Left colon (tissue), 2 donors: Measurements from ENCODE around the gene GLI3. TPM values are rescaled to one million over a fixed set of nuclear protein-coding genes. Genes with fewer than 3 reads are reported as not detected.

Experiments
- ATAC-seq: fragments of 200-7000 bp; cut with Tn5 transposase; one replicate; pipeline ENCODE4 v1.9.1; 2020; ENCODE audit warnings: mild to moderate bottlenecking, moderate library complexity
- DNase-seq, 2 donors: peaks; one replicate each; pipeline ENCODE4 v3.0.0-alpha.2; 2020
- intact Hi-C, 2 donors: fragments of 100-400 bp; cut with DNase I in 1 of 2; cut with micrococcal nuclease in 1 of 2; formaldehyde crosslinking; loops; one replicate each; pipeline versions ENCODE4 v1.11.2 to v1.14.0; 2022; cut with DNase I, micrococcal nuclease
- total RNA-seq, 2 donors: library from RNA; stranded (reverse); fragmentation: NEBNext Ultra II Directional; extraction: Animal tissue kit (Norgen Biotek cat#: 25700); gene quantifications; one replicate each; pipeline ENCODE4 v1.2.1, GENCODE V29; 2021
- donor health status: DM: no; HTN: no; CAD: no.
- donor health status: DM: yes; HTN: yes; CAD: no.

The GLI3 gene
- total RNA-seq, 2 donors from 2014 or later, result 2.2 to 8.2 TPM

DNA sequence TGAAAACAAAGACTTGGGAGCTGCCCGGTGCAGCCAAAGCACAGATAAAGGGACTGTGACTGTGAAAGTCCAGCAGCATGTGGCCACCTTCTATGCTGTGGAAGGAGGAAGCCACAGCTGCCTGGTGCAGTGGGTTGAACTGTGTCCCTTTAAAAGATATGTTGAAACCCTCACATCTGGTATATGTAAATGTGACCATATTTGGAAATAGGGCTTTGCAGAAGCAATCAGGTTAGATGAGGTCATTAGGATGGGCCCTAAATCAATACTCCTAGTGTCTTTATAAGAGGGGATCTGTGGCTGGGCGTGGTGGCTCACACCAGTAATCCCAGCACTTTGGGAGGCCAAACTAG is 136.9 kb downstream of the GLI3 start:
- DNase-seq (no peak), ATAC-seq (no peak)
- intact Hi-C loops, result no loop called here

DNA sequence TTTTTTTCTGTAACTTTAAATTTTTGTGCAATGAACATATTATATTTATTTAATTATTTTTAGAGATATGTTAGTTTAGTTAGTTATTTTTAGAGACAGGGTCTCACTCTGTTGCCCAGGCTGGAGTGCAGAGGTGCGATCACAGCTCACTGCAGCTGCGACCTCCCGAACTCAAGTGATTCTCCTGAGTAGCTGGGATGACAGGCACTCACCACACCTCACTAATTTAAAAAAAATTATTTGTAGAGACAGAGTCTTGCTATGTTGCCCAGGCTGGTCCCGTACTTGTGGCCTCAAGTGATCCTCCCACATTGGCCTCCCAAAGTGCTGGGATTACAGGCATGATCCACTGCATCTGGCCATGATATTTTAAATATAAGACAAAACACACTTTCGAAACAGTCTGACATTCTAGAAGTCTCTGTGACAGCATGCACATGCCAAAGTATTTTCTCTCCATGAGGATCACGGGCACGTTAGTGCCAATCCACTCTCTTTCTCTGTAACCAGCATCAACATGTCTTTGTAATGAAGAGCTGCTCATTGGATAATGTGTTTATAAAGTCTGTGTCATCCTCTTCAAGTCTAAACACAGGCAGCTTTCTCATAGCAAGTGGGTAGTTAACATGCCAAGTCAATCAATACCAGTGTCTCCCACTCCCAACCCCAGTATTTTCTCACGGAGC is 137.4 kb downstream of the GLI3 start:
- ATAC-seq (no peak), DNase-seq (no peak)
- intact Hi-C loops, result no loop called here

DNA sequence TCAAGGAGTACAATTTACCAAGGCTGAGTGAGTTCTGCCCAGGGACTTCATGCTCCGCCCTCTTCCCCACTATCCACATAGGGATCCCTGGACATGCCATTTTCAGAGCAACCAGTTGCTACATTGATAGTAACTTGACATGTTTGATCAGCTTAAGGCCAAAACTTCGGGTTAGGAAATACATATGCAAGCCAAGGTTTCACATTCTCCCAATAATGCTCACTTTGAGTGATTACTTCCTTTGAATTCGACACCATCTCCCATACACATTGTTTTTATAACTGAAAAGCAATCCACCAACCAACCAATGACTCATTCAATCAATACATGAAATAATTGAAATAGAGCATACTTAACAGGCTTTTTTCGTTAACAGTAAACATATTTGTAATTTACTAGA is 137.9 kb downstream of the GLI3 start:
- no peak for ATAC-seq

DNA sequence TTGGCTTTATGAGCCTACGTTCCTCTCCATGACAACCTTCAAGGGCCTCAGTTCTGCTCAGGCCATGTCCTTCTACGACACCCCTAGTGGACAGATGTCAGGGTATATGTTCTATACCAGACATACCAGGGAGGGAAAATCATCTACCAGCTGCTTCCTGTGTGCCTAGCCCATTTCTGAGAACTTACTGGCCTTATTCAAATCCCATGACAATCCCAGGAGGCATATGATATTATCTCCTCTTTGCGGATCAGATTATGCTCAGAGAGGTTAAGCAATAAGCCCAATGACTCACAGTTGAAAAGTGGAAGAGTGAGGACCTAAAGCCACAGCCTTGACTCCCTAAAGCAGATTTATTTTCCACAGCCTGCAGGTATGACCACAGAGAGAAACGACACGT is 139.3 kb downstream of the GLI3 start:
- intact Hi-C loops, result no loop called here
- ATAC-seq (no peak), DNase-seq (no peak)

More for the DNA sequence above, 137.9 kb downstream of the GLI3 start:
- intact Hi-C loops, result no loop called here
- no peak for DNase-seq

DNA sequence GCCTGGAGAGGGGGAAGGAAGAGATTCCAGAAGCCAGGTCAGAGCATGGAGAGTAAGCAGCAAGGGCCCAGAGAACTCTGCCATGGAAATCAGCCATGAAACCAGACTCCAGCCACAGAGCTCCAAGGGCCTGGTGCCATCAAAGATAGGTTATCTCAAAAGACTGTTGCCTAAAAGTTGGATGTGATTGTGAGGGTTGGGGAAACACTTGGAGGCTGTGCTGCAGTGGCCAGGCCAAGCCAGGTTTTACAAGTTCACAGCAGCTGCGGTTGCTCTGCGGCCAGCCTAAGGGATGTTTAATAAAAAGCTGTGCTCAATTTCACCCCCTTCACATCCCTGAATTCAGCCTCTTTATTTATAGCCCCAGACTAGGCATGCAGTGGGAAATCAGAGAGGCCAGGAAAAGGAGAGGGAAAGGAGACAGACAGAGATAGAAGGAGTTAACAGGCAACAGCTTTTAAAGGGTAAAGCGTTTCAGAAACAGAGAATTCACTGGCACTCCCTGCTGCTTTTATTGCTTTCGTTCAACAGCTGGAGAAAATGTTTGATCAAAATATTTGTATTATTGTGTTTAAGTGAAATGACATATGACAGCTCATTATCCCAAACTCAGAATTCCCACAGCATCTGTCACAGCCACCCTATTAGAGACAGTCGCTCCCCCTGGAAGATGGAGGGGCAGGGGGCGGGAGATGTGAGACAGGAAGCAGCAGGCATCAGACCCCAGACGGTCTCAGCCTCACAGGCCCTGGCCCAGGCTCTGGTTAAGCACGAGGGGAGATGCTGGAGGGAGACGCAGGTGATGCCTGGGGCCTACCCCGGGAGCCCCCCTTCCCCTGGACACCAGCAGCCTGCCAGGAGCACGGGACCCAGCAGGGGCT is 140.1 kb downstream of the GLI3 start:
- intact Hi-C loops, result no loop called here
- no peak for DNase-seq

DNA sequence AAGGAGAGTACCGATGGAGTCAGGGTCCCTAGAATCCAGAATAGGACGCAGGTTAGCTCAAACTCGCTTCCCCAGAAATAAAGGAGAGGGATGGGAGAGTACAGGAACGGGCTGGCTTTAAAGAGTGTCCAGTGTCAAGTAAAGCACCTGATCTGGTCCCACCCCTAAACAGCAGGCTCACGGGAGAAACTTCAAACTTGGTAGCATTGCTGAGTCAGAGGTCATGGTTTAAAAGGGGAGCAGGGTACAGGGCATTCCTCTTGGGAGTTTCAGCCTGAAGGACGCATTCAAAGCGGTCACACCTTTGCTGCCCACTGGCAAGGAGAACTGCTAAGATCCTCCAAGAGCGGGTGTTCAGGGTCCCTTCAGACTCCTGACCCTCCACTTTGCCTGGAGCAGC is 140.7 kb downstream of the GLI3 start:
- DNase-seq, result no peak
- ATAC-seq, result no peak
- intact Hi-C loops, result no loop called here

More for the DNA sequence above, 140.1 kb downstream of the GLI3 start:
- no peak for ATAC-seq

DNA sequence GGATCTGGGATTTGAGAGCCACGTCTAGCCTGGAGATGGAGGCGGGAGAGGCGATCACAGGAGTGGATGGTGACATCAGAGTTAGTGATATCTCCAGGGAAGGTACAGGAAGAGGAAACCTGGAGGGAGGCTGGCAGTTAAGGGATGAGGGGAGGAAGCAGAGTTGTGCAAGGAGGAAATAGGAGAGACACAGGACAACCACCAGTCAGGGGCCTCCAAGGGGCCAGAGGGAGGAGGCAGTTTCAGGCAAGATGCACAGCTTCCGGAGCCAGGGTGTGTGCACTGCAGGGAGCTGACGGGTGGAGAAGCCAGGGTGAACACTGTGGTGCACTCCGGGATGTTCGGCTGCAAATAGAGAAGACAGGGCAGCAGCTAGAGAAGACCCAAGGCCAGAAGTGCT is 141.2 kb downstream of the GLI3 start:
- intact Hi-C loops, result no loop called here
- DNase-seq (no peak), ATAC-seq (no peak)

DNA sequence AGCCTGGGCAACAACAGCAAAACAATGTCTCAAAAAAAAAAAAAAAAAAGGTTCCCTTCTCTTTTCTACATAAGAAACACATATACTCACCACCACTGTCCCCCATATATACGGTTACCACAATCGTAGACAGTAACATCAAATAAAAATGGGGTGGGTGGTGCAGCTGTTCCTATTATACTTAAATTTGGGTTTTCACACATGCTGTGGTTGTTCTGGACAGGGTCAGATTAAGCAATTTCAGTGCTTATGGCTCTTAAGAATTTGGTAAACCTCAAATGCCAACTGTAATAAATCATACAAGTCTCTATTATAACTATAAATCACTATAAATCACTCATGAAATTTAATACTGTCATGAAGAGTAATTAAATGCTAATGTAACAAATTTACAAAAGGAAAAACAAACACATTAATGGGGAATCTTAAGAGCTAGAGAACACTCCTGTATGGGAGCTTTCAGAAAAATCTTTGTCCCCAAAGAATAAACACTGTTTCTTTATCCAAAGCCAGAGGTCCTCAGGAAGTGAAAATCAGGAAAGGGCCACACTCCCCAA is 143.6 kb downstream of the GLI3 start:
- no peak for DNase-seq
- intact Hi-C loops, result no loop called here
- ATAC-seq, result no peak

DNA sequence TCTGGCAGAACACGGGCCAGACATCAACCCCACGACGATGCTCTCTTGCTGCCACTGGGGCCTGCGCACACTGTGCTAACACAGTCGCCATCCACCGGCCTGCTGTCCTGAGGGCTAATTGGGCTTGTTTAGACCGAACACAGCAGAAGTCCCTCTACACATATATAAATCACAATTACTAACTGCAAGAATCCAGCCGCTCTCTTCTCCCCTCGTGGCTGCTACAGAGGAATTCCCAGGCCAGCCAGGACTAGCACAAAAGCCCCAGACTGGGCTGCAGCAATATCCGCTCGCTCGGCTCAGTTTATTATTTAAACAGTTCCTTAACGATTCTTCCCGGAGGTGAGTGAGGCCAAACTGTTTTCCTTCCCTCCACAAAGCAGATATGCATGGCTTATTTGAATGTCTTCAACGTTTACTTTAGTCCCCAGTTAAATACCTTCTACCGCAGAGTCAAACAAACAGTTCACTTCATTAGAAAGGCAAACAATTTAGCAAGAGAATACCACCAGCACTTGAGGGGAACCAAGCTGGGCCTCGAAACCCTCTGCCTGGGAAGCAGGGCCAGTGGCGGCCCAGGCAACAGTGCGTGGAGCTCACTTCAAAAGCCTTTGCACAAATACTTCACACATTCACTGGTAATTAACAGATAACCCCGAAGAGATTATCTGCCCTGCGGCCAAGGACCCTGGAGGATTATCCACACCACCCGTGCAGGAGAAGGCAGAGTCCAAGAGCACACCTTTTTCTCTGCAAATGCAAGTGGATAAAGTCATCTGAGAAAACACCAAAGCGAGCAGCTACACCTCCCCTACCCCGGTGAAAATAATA is 145.3 kb downstream of the GLI3 start:
- ATAC-seq (peak; percentile 9), DNase-seq (no peak)
- intact Hi-C loops, result no loop called here

DNA sequence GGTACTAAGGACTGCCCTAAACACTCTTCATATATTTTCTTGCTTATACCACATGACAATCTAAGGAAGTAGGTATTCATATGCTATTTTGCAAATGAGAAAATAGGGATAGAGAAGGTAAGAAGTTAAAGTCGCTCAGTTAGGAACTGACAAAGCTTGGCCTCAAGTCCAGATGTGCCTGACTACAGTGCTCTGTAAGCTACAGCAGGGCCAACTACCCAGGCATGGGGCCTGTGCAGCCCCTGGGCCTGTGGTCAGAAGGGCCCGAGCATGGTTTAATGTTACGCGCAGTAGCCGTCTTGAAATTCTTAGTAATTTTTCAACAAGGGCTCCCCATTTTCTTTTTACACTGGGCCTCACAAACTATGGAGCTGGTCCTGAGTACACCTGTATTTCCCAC is 146.2 kb downstream of the GLI3 start:
- intact Hi-C loops, result no loop called here
- DNase-seq, result no peak
- no peak for ATAC-seq

DNA sequence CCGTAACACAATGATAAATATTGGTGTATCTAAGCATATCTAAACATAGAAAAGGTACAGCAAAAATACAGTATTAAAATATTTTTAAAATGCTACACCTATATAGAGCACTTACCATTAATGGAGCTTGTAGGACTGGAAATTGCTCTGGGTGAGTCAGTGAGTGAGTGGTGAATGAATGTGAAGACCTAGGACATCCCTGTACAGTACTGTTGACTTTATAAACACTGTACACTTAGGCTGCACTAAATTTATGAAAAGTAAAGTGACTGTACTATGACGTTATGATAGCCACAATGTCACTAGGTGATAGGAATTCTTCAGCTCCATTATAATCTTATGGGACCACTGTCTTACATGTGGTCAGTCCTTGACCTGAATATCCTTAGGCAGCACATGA is 147.0 kb downstream of the GLI3 start:
- DNase-seq, result no peak
- ATAC-seq, result no peak
- intact Hi-C loops, result no loop called here

DNA sequence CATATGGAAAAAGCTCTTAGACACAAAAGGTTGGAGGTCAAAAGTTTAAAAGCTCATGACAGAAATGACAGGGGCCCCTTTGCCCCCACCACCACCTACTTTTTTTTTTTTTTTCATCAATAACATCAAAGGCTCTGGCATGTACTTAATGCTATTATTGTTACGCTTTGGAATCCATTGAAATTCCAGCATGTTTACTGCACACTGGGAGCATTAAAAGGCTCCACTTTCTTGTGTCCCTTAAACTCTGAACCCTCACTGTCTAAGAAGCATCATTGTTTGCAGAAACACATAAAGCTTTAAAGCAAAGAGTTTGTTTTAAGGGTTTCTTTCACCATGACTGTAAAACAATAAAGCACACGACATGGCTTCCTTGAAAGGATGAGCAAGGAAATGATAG is 149.4 kb downstream of the GLI3 start:
- DNase-seq (no peak), ATAC-seq (no peak)
- intact Hi-C loops, result no loop called here

DNA sequence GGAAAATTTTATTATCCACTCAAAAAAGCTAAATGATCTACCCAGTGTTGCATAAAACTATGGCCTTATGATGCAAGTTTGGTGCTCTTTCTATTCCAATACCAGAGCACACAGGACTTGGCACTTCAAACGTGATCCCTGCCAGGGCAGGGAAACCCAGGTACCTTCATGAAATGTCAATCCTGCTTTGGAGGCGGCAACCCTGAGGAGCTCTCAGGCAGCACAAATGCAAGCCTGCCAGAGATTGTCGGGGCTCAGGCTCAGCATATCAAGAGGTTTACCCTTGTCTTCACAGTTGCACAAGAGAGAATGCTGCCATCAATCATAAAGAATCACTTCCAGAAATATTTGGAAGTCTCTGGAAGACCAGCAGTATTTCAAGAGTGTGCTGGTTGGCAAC is 151.5 kb downstream of the GLI3 start:
- ATAC-seq (no peak), DNase-seq (no peak)
- intact Hi-C loops, result no loop called here

DNA sequence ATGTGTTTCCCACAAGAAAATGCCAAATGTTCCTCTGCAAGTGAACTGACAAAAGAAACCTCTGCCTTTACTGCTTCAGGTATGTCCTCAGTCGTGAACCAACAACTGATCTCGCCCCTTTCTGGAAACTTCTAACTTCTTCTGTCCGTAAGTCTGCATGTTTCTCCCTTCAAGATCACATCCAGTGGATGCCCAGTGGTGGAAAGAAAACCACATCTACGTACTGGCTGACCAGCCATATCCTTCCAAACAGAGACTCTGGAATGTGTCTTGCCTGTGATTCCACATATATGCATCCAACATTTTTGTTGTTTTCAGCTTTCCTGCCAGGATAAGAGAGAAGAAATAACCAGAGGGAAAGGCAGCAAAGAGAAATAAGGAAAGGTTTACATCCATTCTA is 152.7 kb downstream of the GLI3 start:
- DNase-seq (no peak), ATAC-seq (no peak)
- intact Hi-C loops, result no loop called here

DNA sequence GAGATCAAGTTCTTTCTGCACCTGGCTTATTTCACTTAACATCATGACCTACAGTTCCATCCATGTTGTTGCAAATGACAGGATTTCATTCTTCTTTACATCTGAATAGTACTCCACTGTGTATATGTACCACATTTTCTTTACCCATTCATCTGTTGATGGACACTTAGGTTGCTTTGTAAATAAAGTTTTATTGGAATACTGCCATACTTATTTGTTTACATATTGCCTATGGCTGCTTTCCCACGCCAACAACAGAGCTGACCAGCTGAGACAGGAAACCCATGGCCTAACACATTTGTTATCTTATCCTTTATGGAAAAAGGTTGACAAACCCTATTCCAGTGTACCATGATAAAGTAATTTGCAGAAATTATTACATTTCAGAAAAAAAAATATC is 153.7 kb downstream of the GLI3 start:
- intact Hi-C loops, result no loop called here
- no peak for DNase-seq
- ATAC-seq, result no peak

DNA sequence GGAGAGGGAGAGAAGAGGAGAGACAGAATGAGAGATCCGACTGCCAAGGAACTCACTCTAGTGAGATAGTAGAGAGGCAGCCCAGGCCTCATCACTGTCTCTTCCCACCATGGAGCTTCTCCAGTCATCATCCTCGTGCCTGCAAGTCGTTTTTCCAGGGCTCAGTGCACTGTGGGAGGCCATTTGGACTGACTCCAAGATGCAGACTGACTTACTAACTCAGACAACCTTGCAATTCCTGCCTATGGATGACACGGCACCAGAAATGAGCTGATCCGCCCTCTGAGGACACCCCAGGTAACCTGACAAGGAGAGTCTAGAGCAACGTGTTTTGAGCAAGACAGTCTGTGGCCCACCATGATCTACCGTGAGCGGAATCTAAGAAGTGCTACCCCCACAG is 154.9 kb downstream of the GLI3 start:
- DNase-seq (no peak), ATAC-seq (no peak)
- intact Hi-C loops, result no loop called here

DNA sequence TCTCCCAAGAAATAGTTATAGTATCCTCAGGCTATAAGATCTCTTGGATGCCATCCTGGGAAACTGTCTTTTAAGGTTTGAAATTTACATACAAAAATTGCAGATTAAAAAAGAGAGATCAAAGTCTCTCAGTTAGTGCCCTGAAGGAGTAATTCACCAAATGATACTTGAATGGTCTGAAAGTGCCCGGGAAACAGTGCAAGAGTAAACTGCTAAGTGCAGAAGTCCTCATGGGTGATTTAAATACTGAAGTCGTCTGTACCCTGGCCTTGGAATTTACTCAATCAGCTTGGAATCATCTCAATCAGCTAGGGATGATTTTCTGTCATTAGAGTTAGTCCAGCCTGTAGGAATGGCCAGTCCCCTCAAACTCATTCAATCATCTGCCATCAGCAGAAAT is 155.3 kb downstream of the GLI3 start:
- ATAC-seq (no peak), DNase-seq (no peak)
- intact Hi-C loops, result no loop called here

DNA sequence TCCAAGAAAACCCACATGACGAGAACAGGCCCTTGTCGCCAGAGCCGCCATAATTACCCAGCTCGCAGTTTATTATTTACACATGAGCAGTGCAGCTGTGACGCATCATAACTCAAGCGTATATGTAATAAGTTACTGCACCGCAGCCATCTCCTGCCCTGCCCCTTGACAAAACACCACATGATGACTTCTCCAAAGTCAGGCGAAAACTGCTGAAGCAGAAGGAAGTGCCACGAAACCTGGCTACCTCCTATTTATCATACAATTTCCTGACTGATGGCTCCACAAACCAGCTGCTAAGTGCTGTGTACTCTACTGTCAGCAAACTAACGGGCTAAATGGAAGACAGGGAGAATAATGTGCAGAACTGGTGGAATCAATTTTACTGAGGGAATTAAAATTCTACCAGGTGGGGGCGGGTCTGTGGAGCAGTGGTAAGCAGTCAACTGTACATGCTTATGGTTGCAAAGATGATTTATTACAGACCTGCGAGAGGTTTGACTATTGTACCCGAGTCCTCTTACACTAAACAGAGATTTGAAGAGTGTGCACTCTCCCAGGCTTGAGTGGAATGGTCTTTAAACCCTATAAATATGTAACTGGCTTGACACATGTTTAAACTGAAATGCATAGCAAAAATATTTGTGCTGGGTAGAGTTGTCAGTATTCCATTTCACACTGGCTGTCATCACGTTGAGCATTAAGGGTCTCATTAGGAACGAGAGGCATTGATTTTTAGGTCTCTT is 156.0 kb downstream of the GLI3 start:
- intact Hi-C loops, result no loop called here
- DNase-seq (no peak), ATAC-seq (no peak)
